DMS 273 (cell line): ENCODE data around the gene NID2.

Experiments used
- DNase-seq: peaks from one replicate; lab custom pipeline; 2025; ENCODE audit not compliant: unreplicated experiment; lab: John Stamatoyannopoulos, UW

The NID2 gene, protein sequence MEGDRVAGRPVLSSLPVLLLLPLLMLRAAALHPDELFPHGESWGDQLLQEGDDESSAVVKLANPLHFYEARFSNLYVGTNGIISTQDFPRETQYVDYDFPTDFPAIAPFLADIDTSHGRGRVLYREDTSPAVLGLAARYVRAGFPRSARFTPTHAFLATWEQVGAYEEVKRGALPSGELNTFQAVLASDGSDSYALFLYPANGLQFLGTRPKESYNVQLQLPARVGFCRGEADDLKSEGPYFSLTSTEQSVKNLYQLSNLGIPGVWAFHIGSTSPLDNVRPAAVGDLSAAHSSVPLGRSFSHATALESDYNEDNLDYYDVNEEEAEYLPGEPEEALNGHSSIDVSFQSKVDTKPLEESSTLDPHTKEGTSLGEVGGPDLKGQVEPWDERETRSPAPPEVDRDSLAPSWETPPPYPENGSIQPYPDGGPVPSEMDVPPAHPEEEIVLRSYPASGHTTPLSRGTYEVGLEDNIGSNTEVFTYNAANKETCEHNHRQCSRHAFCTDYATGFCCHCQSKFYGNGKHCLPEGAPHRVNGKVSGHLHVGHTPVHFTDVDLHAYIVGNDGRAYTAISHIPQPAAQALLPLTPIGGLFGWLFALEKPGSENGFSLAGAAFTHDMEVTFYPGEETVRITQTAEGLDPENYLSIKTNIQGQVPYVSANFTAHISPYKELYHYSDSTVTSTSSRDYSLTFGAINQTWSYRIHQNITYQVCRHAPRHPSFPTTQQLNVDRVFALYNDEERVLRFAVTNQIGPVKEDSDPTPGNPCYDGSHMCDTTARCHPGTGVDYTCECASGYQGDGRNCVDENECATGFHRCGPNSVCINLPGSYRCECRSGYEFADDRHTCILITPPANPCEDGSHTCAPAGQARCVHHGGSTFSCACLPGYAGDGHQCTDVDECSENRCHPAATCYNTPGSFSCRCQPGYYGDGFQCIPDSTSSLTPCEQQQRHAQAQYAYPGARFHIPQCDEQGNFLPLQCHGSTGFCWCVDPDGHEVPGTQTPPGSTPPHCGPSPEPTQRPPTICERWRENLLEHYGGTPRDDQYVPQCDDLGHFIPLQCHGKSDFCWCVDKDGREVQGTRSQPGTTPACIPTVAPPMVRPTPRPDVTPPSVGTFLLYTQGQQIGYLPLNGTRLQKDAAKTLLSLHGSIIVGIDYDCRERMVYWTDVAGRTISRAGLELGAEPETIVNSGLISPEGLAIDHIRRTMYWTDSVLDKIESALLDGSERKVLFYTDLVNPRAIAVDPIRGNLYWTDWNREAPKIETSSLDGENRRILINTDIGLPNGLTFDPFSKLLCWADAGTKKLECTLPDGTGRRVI (N-terminal part only)

GRCh38 chr14:52068615-52069306 lies at the start of gene NID2:
Gene NID2 (minus strand): TSS chr14:52069059. CDS start chr14:52068994, 65 bp downstream.
- peak; percentile 62 for DNase-seq

DNA sequence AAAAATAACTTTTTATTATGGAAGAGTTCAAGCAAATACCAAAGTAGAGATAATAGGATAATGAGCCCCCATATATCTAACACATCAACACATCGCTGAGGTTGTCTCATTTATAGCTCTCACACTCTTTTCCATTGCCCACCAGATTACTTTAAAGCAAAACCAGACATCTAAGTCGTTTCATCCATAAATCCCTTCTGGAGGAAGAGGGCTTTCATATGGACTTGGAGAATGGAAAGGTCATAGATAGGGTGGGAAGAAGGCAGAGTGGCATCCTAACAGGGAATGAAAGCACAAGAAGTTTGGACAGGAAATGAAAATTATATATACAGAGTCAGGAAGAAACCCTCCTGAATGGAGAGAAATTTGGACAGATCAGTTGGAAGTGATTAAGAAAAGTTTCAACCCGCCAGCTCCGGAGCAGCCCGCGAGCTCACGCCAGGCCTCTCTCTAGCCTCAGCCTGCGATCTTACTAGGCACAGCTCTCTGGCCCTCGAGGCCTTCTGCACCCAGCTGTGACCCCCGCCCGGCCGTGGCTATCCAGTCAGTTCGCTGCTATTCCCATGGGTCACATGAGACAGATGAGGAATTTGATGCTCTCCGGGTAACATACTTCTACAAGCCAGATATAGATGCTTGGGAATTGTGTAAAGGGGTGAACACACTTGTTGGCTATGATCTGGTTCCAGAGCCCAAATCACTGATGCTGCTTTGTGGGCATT lies 48.4 kb upstream of the NID2 start:
- DNase-seq: no peak

- no peak for DNase-seq
These were observed 46.4 kb upstream of the NID2 start for GRCh38 chr14:52115286-52115685.

GRCh38 chr14:52112336-52113018 lies 43.6 kb upstream of the NID2 start:
- no peak for DNase-seq

- no peak for DNase-seq
These were observed 42.7 kb upstream of the NID2 start for GRCh38 chr14:52111583-52111982.

DNA sequence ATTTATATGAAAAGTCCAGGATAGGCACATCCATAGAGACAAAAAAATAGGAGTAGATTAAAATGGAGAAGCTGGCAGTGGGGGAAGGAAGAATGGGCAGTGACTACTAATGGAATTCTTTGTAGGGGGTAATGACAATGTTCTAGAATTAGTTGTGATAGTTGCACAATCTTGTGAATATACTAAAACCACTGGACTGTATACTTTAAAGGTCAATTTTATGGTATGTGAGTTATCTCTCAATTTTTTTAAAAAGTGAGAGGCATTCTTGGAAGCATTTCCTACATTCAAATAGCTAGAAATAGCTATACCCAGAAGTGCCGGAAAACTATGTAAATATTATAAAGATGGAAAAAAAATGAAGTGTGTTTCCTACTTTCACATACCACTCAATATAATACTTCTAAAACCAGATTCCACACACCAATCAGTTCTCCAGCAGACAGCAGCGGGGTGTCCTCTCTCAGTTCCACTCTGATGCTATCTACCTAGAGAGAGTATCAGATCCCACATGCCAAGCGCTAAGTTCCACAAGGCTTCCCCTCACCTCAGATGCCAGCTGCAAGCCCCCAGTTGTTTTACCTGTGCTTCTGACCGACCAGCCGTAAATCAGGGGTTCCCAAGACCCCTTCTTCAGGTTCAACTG lies 41.7 kb upstream of the NID2 start:
- no peak for DNase-seq

DNA sequence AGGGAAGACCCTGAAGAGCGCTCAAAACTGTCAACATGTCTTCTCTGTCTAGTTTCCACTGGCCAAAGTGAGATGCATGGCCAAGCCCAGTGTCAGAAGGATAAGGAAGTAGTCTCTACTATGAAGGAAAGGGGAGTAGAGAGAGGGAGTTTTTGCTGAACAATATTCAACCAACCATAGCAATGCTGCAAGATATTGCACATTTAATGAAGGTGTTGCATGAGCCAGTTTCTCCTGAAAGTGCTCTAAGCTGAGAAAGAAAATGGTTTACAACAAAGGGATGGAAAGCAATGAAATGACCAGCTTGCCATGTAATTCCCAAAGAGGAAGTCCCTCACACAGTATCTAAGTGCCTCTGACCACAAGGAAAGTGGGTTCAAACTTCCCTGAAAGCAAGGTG lies 40.0 kb upstream of the NID2 start:
- DNase-seq: no peak

GRCh38 chr14:52106840-52107239 lies 38.0 kb upstream of the NID2 start:
- DNase-seq: no peak

GRCh38 chr14:52103416-52103815 lies 34.6 kb upstream of the NID2 start:
- DNase-seq: no peak

- no peak for DNase-seq
These were observed 26.9 kb upstream of the NID2 start for GRCh38 chr14:52095794-52096193.

DNA sequence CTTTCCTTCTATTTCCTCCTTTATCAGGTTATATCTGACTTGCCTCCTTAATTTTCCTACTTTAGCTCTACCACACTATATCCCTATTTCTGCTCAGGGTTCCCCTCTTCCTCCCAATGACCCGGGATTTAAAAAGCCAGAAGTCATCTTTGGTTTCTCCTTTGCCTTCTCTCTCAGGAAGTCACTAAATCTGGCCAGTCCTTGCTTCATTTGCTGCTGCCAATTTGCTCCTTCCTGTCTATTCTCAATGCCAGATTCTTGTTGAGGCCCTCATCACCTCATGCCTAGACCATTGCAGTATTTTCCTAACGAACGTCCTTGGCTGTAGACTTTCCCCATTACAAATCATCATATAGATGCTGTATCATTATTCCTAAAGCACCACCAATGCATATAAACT lies 26.5 kb upstream of the NID2 start:
- DNase-seq: no peak

DNA sequence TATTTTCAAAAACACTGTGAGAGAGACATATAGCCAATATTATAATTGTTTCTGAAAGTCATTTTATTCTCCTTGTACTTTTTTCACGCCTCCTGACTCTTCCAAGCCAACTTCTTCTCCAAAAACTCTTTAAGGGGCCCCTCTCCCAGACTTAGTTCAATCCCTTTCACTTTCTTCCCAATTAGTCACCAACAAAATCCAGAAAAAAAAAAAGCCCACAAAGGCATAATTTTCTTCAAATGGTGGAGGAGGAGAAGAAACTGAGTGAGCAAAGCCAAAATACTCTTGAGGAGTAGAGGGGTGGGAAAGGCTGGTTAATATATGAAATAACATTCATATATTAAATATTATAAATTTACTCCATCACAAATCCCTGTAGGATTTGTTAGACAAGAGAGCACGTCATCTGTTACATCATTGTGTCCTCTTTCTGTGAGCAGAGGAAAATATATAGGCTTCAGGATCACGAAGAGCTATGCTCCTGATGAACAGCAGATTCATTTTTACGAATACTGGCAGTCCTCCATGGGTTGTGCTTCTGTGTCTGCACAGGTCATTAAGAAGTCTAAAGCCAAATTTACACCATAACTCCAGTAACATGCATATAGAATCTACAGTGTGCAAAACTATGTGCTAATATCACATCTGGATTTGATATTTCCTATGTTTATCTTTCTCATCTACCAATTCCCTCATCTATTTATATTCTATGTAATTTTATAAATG lies 25.9 kb upstream of the NID2 start:
- no peak for DNase-seq

GRCh38 chr14:52091928-52092327 lies 23.1 kb upstream of the NID2 start:
- peak; percentile 3 for DNase-seq

- DNase-seq: no peak
These were observed 22.1 kb upstream of the NID2 start for GRCh38 chr14:52090936-52091335.

DNA sequence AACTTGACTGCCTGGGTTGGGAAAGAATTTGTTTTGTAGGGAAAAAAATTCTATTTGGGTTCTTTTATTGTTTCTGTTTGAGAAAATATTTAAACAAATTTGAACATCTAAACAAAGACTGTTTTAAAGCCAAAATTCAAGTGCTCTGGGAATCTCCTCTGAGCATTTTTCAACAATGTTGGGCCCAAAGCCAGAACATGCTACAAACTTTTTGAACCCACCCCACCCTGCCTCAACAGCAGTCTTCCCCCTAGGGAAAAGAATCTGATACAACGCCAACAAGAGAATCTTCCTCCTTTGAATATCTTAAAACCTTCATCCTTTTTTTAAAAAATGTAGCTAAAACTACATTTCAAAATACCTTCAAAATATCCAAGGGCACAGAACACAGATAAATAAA lies 20.4 kb upstream of the NID2 start:
- DNase-seq: no peak

DNA sequence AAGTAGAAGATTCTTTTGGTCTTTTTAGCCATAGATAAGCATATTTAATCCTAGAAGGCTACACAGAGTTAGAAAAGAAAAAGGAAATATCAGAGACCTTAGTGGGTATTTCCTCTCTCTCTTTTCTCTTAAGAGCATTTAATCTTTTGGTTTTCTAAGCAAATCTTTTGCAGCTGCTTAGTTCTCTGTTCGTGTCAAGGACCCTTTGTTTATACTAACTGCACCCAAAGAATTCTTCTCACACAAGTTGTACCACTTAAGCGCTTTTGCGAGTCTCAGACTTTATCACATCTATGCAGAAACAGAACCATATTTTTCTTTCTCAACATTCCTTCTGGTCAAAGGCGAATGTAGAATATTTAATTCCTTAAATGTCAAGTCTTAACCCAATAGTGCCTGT lies 17.9 kb upstream of the NID2 start:
- DNase-seq: no peak

- DNase-seq: no peak
These were observed 14.0 kb upstream of the NID2 start for GRCh38 chr14:52082903-52083302.

GRCh38 chr14:52081964-52082363 lies 13.1 kb upstream of the NID2 start:
- DNase-seq: no peak
